COLO668 (cell line): ENCODE data around the gene PLK5.
"Not testable (repeated sequence)": the region's sequence is repeated elsewhere in the genome, so short reads cannot be mapped to it uniquely, and the experiment has no call there.

Experiments used
- DNase-seq: peaks from one replicate; lab custom pipeline; 2025; ENCODE audit not compliant: unreplicated experiment; lab: John Stamatoyannopoulos, UW

Gene PLK5

DNA sequence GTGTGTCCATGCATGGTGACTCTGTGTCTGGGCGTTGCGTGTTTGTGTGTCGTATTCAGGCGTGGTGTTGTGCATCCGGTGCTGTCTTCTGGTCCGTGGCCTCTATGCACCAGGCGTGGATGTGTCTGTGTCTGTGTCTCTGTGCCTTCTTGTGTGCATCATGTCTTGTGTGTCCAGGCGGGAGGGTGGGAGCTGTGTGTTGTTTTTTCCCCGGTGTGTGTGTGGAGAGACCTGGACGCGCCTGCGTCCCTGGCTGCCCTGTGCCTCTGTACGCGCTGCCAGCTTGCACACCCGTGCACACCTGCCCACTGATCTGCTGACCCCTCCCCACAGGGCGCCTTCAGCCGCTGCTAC is 1.1 kb downstream of the PLK5 start:
- no peak for DNase-seq

DNA sequence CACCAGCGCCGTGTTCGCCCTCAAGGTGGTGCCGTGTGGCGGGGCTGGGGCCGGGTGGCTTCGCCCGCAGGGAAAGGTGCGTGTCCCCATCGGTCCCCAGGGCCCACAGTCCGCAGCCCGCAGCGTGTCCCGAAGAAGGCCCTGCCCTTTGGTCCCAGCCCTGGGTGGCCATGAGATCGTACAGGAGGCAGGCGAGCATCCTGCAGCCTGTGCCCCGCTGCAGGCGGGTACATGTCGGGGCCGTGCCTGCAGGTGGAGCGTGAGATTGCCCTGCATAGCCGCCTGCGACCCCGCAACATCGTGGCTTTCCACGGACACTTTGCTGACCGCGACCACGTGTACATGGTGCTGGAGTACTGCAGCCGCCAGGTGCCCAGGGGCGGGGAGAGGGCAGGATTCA is 1.5 kb downstream of the PLK5 start:
- no peak for DNase-seq

DNA sequence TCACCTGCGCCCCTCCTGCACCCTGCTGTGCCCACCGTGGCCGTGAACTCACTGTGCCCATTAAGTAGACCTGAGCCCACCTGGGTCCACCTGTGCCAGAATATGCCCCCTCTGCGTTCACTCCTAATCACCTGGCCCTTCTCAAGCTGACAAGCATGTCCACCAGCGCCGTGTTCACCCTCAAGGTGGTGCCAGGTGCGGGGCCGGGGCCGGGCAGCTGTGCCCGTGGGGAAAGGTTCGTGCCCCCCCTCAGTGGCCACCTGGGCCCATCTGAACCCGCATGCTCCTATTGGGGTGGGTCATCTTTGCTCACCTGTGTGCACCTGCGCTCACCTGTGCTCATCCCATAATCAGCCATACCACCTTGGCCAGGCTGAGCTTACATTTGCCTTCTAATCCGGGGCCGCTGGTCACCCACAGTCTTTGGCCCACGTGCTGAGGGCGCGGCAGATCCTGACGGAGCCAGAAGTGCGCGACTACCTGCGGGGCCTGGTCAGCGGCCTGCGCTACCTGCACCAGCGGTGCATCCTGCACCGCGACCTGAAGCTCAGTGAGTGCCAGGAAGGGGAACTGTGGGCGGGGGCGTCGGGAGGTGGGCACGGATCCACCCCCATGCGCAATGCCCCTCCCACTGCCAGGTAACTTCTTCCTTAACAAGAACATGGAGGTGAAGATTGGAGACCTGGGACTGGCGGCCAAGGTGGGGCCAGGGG is 2.3 kb downstream of the PLK5 start:
- no peak for DNase-seq

DNA sequence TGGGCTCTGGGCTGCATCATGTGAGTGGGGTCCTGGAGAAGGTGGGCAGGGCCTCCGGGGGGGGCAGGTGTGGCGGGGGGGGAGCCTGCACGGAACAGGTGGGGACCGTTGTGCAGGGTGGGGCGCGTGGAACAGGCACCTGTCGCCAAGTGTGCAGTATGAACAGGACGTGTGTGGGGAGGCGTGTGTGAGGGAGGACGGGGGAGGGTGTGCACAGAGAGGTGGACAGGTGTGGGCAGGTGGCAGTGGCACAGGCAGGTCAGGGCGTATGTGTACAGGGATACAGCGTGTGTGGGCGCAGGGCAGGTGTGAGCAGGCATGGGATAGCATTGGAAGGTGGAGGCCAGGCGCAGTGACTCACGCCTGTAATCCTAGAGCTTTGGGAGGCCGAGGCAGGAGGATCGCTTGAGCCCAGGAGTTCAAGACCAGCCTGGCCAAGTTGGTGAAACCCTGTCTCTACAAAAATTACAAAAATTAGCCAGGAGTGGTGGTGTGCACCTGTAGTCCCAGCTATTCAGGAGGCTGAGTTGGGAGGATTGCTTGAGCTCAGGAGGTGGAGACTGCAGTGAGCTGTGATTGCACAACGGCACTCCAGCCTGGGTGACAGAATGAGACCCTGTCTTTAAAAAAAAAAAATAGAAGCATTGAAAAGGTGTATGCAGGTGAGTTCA is 3.2 kb downstream of the PLK5 start:
- peak; percentile 35 for DNase-seq

DNA sequence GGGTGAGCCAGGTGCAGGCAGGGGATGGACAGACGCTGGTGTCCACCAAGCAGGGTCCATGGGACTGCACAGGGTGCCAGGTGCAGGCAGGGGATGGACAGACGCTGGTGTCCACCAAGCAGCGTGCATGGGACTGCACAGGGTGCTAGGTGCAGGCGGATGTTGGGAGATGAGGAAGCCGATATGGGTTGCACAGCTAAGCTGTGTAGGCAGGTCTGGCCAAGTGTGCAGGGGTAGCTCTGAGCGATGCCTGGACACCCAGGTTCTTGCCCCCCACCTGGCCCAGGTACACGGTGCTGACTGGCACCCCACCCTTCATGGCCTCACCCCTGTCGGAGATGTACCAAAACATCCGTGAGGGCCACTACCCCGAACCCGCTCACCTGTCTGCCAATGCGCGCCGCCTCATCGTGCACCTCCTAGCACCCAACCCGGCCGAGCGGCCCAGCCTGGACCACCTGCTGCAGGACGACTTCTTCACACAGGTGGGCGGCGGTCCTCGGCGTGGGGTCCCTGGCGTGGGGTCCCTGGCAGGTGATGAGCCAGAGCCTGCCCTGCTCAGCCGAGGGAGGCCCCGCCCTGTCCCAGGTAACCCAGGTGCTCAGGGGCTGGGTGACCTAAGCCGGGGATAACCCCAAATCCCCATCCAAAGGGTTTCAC is 3.9 kb downstream of the PLK5 start:
- no peak for DNase-seq

DNA sequence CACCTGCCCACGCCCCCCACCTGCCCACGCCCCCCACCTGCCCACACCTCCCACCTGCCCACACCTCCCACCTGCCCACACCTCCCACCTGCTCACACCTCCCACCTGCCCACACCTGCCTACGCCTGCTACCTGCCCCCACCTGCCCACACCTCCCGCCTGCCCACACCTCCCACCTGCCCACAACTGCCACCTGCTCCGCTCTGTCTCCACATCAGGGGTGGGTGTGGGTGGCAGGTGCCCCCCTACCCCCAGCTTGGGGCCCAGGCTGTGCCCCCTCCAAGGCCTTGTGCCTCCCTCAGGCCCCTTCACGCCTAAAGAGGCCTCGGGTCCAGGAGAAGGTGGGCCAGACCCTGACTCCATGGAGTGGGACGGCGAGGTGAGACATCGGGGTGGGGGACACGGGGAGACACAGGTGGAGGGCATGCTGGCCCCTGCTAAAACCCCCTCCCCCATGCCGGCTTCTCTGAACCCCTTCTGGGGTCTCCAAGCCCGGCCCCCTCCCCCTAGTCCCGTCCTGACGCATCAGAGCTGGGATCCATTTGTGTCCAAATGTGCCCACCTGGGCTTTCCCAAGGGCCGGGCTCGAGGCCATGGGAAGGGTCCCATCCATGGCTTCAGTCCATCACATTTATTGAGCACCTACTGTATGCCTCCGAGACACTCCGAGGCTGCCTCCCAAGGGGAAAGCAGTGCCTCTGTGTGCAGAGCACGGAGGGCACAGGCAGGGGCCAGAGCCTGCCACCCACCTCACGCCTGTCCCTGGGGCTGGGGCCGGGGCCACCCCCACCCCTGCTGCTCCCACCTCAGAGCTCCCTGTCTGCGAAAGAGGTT is 4.9 kb downstream of the PLK5 start:
- DNase-seq: no peak

DNA sequence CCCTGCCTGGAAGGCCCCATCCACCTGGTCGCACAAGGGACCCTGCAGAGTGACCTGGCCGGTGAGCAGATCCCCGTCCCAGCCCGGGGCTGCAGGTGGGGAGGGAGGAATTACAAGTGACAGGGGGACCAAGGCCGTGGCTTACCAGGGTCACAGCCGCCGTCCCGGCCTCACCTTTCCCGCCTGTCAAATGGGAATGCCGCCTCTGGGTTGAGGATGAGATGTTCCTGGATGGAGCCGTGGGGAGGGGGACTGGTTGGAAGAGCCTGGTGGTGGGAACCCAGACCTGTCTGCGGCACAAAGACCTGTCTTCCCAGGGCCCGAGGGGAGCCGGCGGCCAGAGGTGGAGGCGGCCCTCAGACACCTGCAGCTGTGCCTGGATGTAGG is 5.5 kb downstream of the PLK5 start:
- no peak for DNase-seq

DNA sequence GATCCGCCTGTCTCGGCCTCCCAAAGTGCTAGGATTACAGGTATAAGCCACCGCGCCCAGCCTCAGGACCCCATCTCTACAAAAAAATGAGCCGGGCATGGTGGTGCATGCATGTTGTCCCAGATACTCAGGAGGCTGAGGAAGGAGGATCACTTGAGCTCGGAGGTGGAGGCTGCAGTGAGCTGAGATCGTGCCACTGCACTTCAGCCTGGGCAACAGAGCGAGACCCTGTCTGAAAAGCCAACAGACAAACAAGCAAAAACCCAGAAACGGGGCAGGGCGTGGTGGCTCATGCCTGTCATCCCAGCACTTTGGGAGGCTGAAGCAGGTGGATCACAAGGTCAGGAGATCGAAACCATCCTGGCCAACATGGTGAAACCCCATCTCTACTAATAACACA is 7.0 kb downstream of the PLK5 start:
- DNase-seq: not testable (repeated sequence)

DNA sequence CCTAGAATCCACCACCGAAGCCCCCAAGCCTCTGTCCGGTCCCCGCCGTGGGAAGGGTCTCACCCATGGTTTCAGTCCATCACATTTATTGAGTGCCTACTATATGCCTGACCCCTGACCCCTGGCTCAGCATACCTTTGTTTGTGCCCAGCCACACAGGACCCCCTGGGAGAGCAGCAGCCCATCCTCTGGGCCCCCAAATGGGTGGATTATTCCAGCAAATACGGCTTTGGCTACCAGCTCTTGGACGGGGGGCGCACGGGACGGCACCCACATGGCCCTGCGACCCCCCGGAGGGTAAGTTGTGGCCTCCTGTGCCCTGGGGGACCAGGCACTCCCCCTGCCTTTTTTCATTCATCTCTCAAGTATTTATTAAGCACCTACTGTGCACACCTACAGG is 7.7 kb downstream of the PLK5 start:
- DNase-seq: no peak

DNA sequence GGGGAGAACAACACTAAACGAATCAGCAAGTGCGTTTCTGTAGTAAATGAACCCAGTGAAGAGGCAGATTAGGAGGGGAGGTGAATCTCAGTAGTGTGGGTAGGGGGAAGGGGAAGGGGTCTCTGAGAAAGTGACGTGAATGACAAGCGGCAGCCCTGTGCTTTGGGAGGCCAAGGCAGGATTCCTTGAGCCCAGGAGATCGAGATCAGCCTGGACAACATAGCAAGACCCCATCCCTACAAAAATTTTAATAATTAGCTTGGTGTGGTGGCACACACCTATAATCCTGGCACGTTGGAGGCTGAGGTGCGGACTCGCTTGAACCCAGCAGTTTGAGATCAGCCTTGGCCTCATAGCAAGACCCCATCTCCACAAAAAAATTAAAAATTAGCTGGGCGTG is 8.1 kb downstream of the PLK5 start:
- no peak for DNase-seq

DNA sequence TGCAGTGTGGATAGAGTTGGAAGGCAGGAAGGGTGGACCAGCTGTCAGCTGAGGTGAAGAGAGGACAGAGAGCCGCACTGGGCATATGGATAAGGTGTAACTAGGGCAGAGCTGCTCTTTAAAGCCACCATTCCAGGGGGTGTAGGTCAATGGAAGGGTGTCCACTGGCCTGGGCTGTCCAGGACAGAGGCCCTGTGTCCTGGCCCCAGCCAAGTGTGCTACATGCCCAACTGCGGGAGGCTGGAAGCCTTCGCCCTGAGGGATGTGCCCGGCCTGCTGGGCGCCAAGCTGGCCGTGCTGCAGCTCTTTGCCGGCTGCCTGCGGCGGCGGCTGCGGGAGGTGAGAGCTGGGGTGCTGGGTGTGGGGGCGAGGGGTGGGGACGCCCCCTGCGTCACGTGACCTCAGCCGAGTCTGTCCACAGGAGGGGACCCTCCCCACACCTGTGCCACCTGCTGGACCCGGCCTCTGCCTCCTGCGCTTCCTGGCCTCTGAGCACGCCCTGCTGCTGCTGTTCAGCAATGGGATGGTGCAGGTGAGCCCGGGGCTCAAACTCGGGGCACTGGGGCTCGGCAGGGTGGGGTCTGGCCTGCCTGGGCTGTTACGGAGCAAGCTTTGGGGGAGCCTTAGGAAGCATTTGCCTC is 9.8 kb downstream of the PLK5 start:
- DNase-seq: no peak

DNA sequence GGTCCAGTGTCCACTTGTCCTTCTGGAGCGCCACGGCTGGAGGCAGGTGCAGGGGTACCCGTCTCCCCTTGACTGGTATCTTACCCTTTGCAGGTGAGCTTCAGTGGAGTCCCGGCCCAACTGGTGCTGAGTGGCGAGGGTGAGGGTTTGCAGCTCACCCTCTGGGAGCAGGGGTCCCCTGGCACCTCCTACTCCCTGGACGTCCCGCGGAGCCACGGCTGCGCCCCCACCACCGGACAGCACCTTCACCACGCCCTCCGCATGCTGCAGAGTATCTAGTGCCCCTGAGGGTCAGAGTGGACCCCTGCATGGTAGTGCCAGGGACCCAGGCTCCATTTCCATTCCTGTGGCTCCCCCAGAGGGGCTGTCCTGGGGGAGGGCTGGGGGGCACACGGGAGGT is 11.1 kb downstream of the PLK5 start:
- no peak for DNase-seq

DNA sequence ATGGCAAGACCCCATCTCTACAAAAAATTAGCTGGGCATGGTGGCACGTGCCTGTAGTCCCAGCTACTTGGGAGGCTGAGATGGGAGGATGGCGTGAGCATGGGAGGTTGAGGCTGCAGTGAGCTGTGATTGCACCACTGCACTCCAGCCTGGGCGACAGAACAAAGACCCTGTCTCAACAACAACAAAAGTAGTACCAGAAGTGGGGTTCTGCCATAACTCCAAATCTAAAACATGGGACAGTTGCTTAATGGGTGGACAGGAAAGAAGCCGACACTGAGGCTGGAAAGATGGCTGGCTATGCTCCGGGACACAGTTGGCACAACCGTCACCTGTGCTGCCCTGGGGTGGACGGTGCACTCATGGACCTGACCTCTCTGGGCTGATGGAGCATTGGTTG is 11.8 kb downstream of the PLK5 start:
- DNase-seq: not testable (repeated sequence)

DNA sequence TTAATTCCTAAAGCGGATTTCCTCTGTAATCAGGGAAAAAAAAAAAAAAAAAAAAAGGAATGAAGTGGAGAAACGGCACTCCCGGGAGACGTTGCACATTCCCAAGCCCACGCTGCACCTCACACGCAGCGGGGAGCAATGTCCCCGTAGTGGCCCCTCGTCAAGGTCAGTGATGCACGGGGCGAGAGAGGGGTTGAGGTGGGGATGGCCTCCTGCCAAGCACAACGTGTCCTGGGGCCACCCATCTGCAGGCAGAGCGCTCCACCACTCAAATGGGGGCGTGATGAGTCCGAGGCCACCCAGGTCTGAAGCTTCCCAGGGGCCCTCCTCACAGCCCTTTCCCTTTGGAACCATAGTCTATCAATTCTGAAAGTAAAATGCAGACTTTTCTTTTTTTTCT is 15.1 kb downstream of the PLK5 start:
- DNase-seq: no peak

DNA sequence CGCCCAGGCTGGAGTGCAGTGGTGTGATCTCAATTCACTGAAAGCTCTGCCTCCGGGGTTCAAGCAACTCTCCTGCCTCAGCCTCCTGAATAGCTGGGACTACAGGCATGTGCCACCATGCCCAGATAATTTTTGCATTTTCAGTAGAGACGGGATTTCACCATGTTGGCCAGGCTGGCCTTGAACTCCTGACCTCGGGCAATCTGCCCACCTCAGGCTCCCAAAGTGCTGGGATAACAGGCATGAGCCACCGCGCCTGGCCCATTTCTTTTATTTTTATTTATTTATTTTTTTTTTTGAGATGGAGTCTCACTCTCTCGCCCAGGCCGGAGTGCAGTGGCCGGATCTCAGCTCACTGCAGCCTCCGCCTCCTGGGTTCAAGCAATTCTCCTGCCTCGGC is 15.9 kb downstream of the PLK5 start:
- DNase-seq: not testable (repeated sequence)

DNA sequence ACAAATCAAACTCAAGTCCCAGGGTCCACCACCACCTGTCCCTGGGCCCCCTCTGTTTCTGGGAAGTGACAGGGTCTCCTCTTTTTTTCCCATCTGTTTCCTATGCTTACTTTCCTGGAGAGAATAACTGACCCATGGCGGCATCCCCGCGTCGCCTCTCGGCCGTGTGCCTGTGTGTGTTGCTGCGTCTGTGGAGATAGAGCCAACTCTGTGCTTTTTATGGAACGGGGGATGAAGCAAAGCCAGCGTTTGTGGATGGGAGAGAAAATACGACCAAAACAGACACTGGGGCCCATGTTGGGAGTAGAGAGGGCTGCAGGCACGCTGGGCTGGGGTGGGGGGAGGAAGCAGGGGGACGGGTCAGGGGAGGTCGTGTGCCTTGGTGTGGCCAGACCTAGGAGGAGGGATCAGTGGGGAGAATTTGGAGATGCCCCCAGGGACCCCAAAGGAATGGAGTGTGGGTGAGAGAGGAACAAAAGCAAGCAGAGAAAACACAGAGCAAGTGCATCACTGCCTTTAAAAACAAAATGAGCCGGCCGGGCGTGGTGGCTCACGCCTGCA is 16.6 kb downstream of the PLK5 start:
- DNase-seq: no peak

DNA sequence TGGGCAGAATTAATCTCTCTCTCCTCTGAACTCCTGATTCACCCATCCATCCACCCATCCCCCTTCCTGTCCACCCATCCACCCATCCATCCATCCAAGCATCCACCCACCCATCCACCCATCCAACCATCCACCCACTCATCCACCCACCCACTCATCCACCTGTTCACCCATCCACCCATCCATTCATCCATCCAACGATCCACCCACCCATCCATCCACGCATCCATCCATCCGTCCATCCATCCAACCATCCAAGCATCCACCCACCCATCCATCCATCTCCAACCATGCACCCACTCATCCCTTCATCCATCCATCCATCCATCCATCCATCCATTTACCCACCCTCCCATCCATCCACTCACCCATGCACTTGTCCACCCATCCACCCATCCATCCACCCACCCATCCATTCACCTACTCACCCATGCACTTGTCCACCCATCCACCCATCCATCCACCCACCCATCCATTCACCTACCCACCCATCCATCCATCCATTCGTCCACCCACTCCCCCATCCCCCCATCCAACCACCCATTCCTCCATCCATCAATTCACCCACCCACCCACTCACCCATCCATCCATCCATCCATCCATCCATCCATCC is 25.6 kb downstream of the PLK5 start:
- DNase-seq: no peak

DNA sequence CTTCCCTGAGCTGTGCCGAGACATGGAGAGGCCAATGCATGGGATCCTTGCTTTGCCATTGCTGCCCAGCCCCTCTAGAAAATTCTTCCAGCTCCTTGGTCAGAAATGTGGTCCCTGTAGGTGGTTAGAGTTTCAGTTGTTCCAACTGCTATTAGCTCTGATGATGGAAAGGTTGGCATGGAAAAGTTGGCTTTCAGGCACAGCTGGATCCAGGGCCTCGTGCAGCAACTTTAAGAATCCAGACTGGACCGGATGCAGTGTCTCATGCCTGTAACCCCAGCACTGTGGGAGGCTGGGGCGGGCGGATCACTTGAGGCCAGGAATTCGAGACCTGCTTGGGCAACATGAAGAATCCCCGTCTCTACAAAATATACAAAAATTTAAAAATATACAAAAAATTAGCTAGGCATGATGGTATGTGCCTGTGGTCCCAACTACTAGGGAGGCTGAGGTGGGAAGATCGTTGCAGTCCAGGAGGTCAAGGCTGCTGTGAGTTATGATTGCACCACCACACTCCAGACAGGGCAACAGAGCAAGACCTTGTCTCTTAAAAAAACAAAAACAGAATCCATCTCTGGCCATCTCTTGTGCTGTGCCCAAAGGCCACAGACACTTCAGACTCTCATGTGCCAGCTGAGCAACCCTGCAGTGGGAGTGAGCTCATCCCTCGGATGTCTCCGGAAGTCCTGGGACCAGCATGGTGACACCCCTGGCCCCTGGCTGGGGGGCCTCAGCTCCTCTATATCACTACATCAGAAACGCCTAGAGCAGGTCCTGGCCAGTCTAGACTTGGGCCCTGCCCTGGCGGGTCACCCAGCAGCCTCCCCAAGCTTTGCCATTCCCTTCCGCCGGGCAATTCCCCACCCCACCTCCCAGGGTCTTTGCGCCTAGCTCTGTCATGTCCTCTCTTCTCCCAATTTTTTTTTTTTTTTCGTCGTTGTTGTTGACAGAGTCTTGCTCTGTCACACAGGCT is 27.5 kb downstream of the PLK5 start:
- DNase-seq: no peak

DNA sequence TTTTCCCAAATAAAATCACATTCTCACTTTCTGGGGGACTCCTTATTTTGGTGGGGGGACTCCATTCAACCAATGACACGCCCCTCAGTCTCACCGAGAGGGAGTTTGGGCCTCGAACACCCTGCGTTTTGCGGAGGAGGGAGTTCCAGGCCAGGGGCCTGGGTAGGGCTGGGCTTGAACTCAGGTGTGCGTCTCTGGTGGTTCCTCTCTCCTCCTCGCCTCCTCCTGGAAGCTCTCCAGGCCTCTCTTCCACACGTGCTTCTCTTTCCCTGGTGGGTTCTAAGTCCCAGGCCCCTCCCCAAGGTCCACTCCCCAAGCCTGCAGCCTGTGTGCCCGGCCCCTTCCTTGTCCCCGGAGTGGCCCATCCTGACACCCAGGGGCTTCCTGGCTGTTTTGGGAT is 29.5 kb downstream of the PLK5 start:
- DNase-seq: no peak
